ENCODE results near the gene CCNH. TPM values are rescaled to one million over a fixed set of nuclear protein-coding genes. Genes with fewer than 3 reads are reported as not detected.

The CCNH gene
- polyA plus RNA-seq, 4 donors = 32.2 to 54.3 (median 38.5) TPM

DNA sequence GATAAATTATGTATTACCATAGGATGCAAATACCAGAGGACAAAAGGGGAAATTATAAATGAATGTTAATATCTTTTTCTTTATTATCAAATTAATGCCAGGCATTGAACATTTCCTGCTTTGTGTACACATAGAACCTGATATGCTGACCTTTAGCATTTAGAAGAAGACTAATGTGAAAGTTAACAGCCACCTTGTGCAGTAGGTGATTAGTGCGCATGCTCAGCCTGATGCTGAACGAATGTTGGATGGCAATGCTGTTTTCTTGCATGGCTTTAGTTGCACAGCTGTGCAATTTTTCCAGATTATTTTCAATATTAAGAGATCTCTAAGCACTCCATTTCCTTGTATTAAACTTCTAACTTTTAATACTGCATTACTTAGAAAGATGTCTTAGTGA is 45.5 kb downstream of the CCNH start:
- peaks cover 0 to 4% (median 3%) of the 10 kb centered on the region in 3 donors for H3K36me3 ChIP-seq (ENCODE audit: control insufficient read depth in 3 of 3, insufficient read depth in 2 of 3, low read depth in 1 of 3, low read length in 3 of 3)
- no peak overlapping the region for H3K27ac ChIP-seq (ENCODE audit: low read depth in 1 of 3, low read length in 2 of 3)
- no peaks in the 10 kb centered on the region for H3K9me3 ChIP-seq (ENCODE audit: control insufficient read depth in 2 of 2, insufficient read depth in 1 of 2, low read depth in 1 of 2, low read length in 1 of 2)
- no peak overlapping the region for H3K4me3 ChIP-seq (ENCODE audit: low read depth in 1 of 3, low read length in 3 of 3)
- no peaks in the 10 kb centered on the region for H3K27me3 ChIP-seq (ENCODE audit: control insufficient read depth in 3 of 3, insufficient read depth in 3 of 3, low read length in 3 of 3)
- 53 to 83% (median 62%) methylated on average over 2 of the region's 2 CpGs for WGBS, 3 donors
- FAIRE-seq = no peak
- peak in 1 of 2 donors; percentile 63 for DNase-seq
- H3K4me1 ChIP-seq (ENCODE audit: control insufficient read depth in 3 of 3, insufficient read depth in 2 of 3, low read depth in 1 of 3, low read length in 2 of 3) = no peaks in the 10 kb centered on the region

GRCh38 chr5:87361536-87362213 is 51.1 kb downstream of the CCNH start:
- FAIRE-seq (no peak), DNase-seq (no peak)
- H3K4me1 ChIP-seq (ENCODE audit: control insufficient read depth in 3 of 3, insufficient read depth in 2 of 3, low read depth in 1 of 3, low read length in 2 of 3) = no peaks in the 10 kb centered on the region
- H3K4me3 ChIP-seq (ENCODE audit: low read depth in 1 of 3, low read length in 3 of 3) = no peak overlapping the region
- no peak overlapping the region for H3K27ac ChIP-seq (ENCODE audit: low read depth in 1 of 3, low read length in 2 of 3)
- no peaks in the 10 kb centered on the region for H3K9me3 ChIP-seq (ENCODE audit: control insufficient read depth in 2 of 2, insufficient read depth in 1 of 2, low read depth in 1 of 2, low read length in 1 of 2)
- H3K27me3 ChIP-seq (ENCODE audit: control insufficient read depth in 3 of 3, insufficient read depth in 3 of 3, low read length in 3 of 3) = no peaks in the 10 kb centered on the region
- WGBS, 3 donors = 96 to 97% (median 96%) methylated on average over 1 of the region's 1 CpG
- peaks cover 0 to 4% (median 1%) of the 10 kb centered on the region in 3 donors for H3K36me3 ChIP-seq (ENCODE audit: control insufficient read depth in 3 of 3, insufficient read depth in 2 of 3, low read depth in 1 of 3, low read length in 3 of 3)

DNA sequence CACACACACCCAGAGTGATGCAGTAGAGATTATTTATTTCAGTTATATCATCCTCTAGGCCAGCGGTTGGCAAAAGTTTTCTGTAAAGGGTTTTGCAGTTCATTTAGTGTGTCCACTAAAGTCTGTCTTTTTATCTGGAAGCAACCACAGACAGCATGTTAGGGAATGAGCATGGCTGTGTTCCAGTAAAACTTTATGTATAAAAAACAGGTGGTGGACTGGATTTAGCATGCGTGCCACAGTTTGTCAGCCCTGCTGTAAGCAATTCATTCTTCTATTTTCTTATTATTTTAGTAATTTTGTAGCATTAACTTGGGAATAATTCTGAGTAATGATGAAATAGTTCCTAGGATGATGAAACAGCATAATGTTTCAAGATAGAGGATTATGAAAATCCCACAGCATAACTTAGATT is 51.7 kb downstream of the CCNH start:
- 90 to 96% (median 93%) methylated on average over 2 of the region's 2 CpGs for WGBS, 3 donors
- no peaks in the 10 kb centered on the region for H3K4me1 ChIP-seq (ENCODE audit: control insufficient read depth in 3 of 3, insufficient read depth in 2 of 3, low read depth in 1 of 3, low read length in 2 of 3)
- H3K27me3 ChIP-seq (ENCODE audit: control insufficient read depth in 3 of 3, insufficient read depth in 3 of 3, low read length in 3 of 3) = no peaks in the 10 kb centered on the region
- FAIRE-seq (no peak), DNase-seq (no peak)
- peaks cover 0 to 5% (median 2%) of the 10 kb centered on the region in 3 donors for H3K36me3 ChIP-seq (ENCODE audit: control insufficient read depth in 3 of 3, insufficient read depth in 2 of 3, low read depth in 1 of 3, low read length in 3 of 3)
- H3K9me3 ChIP-seq (ENCODE audit: control insufficient read depth in 2 of 2, insufficient read depth in 1 of 2, low read depth in 1 of 2, low read length in 1 of 2) = no peaks in the 10 kb centered on the region
- H3K27ac ChIP-seq (ENCODE audit: low read depth in 1 of 3, low read length in 2 of 3) = no peak overlapping the region
- H3K4me3 ChIP-seq (ENCODE audit: low read depth in 1 of 3, low read length in 3 of 3) = no peak overlapping the region

- DNase-seq (no peak), FAIRE-seq (no peak)
- 89 to 99% (median 96%) methylated on average over 11 of the region's 11 CpGs for WGBS, 3 donors
- Histone ChIP-seq H3K4me3 (ENCODE audit: low read depth in 1 of 3, low read length in 3 of 3) (no peak overlapping the region), H3K9me3 (ENCODE audit: control insufficient read depth in 2 of 2, insufficient read depth in 1 of 2, low read depth in 1 of 2, low read length in 1 of 2) (no peaks in the 10 kb centered on the region), H3K4me1 (ENCODE audit: control insufficient read depth in 3 of 3, insufficient read depth in 2 of 3, low read depth in 1 of 3, low read length in 2 of 3) (no peaks in the 10 kb centered on the region), H3K27ac (ENCODE audit: low read depth in 1 of 3, low read length in 2 of 3) (no peak overlapping the region), H3K27me3 (ENCODE audit: control insufficient read depth in 3 of 3, insufficient read depth in 3 of 3, low read length in 3 of 3) (no peaks in the 10 kb centered on the region), H3K36me3 (ENCODE audit: control insufficient read depth in 3 of 3, insufficient read depth in 2 of 3, low read depth in 1 of 3, low read length in 3 of 3) (peaks cover 0 to 6% (median 5%) of the 10 kb centered on the region in 3 donors)
These were observed 52.6 kb downstream of the CCNH start for GRCh38 chr5:87360132-87360531.

DNA sequence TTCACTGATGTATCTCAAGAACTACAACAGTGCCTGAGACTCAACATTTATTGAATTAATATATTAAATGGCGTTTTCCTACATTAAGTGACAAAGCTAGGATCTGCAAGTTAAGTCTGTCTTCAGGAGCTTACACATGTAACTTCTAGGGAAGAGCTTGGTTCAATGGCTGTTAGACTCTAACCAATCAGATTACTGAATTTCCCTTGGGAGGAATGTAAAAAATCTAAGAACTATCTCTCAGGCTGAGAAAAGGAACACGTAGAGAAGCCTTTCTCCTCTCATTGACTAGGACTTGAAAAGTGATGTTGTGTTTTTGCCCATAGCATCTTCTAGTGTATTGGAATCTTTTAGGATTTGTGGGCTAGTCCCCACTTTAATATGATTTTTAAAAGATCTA is 53.6 kb downstream of the CCNH start:
- H3K4me1 ChIP-seq (ENCODE audit: control insufficient read depth in 3 of 3, insufficient read depth in 2 of 3, low read depth in 1 of 3, low read length in 2 of 3) = no peaks in the 10 kb centered on the region

GRCh38 chr5:87354496-87354895 is 58.2 kb downstream of the CCNH start:
- H3K27me3 ChIP-seq (ENCODE audit: control insufficient read depth in 3 of 3, insufficient read depth in 3 of 3, low read length in 3 of 3) = no peaks in the 10 kb centered on the region
- no peak overlapping the region for H3K27ac ChIP-seq (ENCODE audit: low read depth in 1 of 3, low read length in 2 of 3)
- no peak for DNase-seq
- no peak overlapping the region for H3K4me3 ChIP-seq (ENCODE audit: low read depth in 1 of 3, low read length in 3 of 3)
- WGBS, 3 donors = 94 to 96% (median 96%) methylated on average over 1 of the region's 1 CpG
- FAIRE-seq = no peak
- H3K36me3 ChIP-seq (ENCODE audit: control insufficient read depth in 3 of 3, insufficient read depth in 2 of 3, low read depth in 1 of 3, low read length in 3 of 3) = peaks cover 0 to 8% (median 3%) of the 10 kb centered on the region in 3 donors
- H3K9me3 ChIP-seq (ENCODE audit: control insufficient read depth in 2 of 2, insufficient read depth in 1 of 2, low read depth in 1 of 2, low read length in 1 of 2) = no peaks in the 10 kb centered on the region
- no peaks in the 10 kb centered on the region for H3K4me1 ChIP-seq (ENCODE audit: control insufficient read depth in 3 of 3, insufficient read depth in 2 of 3, low read depth in 1 of 3, low read length in 2 of 3)

More for the DNA sequence above, 53.6 kb downstream of the CCNH start:
- Histone ChIP-seq H3K27ac (ENCODE audit: low read depth in 1 of 3, low read length in 2 of 3) (no peak overlapping the region), H3K4me3 (ENCODE audit: low read depth in 1 of 3, low read length in 3 of 3) (no peak overlapping the region), H3K27me3 (ENCODE audit: control insufficient read depth in 3 of 3, insufficient read depth in 3 of 3, low read length in 3 of 3) (no peaks in the 10 kb centered on the region), H3K9me3 (ENCODE audit: control insufficient read depth in 2 of 2, insufficient read depth in 1 of 2, low read depth in 1 of 2, low read length in 1 of 2) (no peaks in the 10 kb centered on the region), H3K36me3 (ENCODE audit: control insufficient read depth in 3 of 3, insufficient read depth in 2 of 3, low read depth in 1 of 3, low read length in 3 of 3) (peaks cover 0 to 6% (median 5%) of the 10 kb centered on the region in 3 donors)
- 93 to 95% (median 94%) methylated on average over 2 of the region's 2 CpGs for WGBS, 3 donors
- FAIRE-seq (no peak), DNase-seq (no peak)

DNA sequence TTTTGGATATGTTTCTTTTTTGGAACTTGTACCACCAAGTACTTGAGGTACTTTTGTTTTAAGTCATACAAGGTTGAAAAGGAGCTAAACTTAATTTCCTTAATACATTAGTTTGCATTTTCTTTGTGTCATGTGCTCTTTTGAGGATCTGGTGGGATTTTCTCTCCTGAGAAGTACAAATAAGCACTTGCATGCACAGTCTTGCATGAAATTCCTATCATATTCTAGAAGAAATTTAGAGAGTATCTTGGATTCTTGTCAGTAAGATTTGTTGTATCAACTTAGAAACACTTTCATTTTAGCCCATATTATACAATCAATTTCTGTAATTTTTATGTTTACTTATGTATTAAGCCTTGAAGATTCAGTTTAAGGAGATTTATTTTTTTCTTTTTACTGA is 64.9 kb downstream of the CCNH start:
- H3K27ac ChIP-seq (ENCODE audit: low read depth in 1 of 3, low read length in 2 of 3) = no peak overlapping the region
- H3K4me1 ChIP-seq (ENCODE audit: control insufficient read depth in 3 of 3, insufficient read depth in 2 of 3, low read depth in 1 of 3, low read length in 2 of 3) = no peaks in the 10 kb centered on the region
- peaks cover 3 to 5% (median 4%) of the 10 kb centered on the region in 3 donors for H3K36me3 ChIP-seq (ENCODE audit: control insufficient read depth in 3 of 3, insufficient read depth in 2 of 3, low read depth in 1 of 3, low read length in 3 of 3)
- FAIRE-seq = no peak
- H3K27me3 ChIP-seq (ENCODE audit: control insufficient read depth in 3 of 3, insufficient read depth in 3 of 3, low read length in 3 of 3) = no peaks in the 10 kb centered on the region
- H3K4me3 ChIP-seq (ENCODE audit: low read depth in 1 of 3, low read length in 3 of 3) = no peak overlapping the region
- DNase-seq = no peak
- H3K9me3 ChIP-seq (ENCODE audit: control insufficient read depth in 2 of 2, insufficient read depth in 1 of 2, low read depth in 1 of 2, low read length in 1 of 2) = no peaks in the 10 kb centered on the region

DNA sequence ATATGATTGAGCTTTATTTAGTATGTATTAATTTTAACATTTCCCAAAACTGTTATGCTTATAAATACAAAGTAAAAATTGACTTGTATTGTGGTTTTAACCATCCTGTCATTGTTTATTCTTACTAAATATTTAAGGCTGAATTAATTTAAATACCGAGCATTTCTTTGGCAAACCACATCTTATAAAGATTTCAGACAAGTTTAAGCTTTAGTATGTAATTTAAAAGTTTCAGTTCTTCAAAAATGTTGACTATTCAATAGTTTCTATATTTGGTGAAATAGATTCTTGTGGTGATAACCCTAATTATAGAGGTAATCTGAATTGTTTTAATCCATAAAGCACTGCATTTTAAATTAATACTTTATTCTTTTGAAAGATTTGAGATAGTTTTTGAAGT is 65.5 kb downstream of the CCNH start:
- Histone ChIP-seq H3K36me3 (ENCODE audit: control insufficient read depth in 3 of 3, insufficient read depth in 2 of 3, low read depth in 1 of 3, low read length in 3 of 3) (peaks cover 3 to 6% (median 4%) of the 10 kb centered on the region in 3 donors), H3K27ac (ENCODE audit: low read depth in 1 of 3, low read length in 2 of 3) (no peak overlapping the region), H3K27me3 (ENCODE audit: control insufficient read depth in 3 of 3, insufficient read depth in 3 of 3, low read length in 3 of 3) (no peaks in the 10 kb centered on the region), H3K9me3 (ENCODE audit: control insufficient read depth in 2 of 2, insufficient read depth in 1 of 2, low read depth in 1 of 2, low read length in 1 of 2) (no peaks in the 10 kb centered on the region), H3K4me3 (ENCODE audit: low read depth in 1 of 3, low read length in 3 of 3) (no peak overlapping the region), H3K4me1 (ENCODE audit: control insufficient read depth in 3 of 3, insufficient read depth in 2 of 3, low read depth in 1 of 3, low read length in 2 of 3) (no peaks in the 10 kb centered on the region)
- FAIRE-seq (peak; percentile 91), DNase-seq (no peak)
- 64 to 93% (median 77%) methylated on average over 1 of the region's 1 CpG for WGBS, 3 donors

Data from small intestine (tissue), 7 donors.